COLO829 (cell line): ENCODE data around the gene SMARCAD1.
A peak's percentile ranks its signal among the peaks of the same experiment; 100 is the strongest.
"Not testable (repeated sequence)": the region's sequence is repeated elsewhere in the genome, so short reads cannot be mapped to it uniquely, and the experiment has no call there.

ENCODE experiments used
- DNase-seq: peaks from one replicate; pipeline ENCODE4 v3.0.0; 2012; ENCODE audit warnings: low spot score

Gene SMARCAD1

DNA sequence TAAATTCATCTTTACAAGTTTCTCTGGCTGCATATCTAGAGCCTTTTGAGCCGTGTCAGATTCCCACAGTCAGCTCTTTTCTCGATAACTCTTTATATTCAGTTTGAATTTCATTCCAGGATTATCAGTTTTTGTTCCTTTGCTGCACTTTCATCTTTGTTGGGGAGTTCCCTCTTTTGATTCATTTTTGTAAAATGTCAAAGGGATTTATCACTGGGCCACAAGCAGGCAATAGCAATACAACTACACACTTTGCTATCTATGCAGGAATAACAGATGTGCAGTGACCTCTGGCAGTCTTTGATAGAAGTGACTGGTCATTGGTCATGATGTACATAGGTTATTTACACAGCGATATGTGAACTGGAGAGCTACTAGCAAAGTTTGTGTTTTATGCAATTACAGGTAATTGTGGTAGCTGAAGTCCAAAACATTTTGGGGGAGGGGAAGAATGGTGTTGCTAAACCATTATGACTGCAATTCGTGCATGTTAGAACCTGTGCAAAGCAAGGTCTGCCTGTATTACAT is 91.1 kb downstream of the SMARCAD1 start:
- DNase-seq, result no peak

DNA sequence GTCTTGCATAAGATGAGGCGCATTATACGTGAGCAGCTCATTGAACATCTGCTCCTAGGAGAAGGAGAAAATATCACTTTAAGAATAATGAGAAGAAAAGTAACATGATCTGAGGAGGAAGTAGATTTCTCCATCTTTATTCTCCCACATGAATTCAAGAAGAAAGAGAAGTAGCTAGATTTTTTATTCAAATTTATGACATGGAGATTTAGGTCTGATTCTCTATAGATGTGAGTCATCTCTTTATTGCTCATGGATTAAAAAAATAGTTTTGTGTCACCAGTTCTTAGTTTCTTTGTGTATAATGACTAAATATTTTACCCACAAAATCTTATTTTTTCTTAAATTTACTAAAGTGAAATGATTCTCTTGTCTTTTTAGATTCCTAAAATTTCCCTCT is 94.5 kb downstream of the SMARCAD1 start:
- DNase-seq, result peak; percentile 37

DNA sequence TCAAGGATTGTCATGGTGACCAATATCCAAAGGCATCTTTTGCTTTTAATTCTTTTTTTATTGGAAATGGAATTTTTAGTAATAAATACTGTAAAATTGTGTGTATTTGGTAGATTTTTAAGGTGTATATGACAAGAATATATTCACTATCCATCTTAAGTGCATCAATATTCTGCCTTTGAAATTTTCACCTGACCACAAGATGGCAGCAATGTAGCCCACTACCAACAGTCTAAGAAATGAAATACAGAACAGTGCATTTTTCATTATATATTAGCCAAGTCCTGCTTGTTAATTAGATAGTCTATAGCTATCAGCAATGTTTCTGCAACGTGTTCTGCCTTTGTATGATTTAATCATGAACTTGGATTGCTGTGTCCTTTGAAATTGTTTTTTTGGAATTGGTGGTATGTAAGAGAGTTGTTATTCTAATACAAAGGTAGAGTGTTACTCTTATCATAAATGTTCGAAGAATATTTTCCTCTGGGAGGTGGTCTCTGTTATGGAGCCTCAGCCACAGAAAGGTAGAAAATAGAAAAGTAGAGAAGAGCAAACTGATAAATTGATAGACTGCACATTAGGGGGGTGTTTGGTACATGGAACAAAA is 96.8 kb downstream of the SMARCAD1 start:
- peak; percentile 40 for DNase-seq

DNA sequence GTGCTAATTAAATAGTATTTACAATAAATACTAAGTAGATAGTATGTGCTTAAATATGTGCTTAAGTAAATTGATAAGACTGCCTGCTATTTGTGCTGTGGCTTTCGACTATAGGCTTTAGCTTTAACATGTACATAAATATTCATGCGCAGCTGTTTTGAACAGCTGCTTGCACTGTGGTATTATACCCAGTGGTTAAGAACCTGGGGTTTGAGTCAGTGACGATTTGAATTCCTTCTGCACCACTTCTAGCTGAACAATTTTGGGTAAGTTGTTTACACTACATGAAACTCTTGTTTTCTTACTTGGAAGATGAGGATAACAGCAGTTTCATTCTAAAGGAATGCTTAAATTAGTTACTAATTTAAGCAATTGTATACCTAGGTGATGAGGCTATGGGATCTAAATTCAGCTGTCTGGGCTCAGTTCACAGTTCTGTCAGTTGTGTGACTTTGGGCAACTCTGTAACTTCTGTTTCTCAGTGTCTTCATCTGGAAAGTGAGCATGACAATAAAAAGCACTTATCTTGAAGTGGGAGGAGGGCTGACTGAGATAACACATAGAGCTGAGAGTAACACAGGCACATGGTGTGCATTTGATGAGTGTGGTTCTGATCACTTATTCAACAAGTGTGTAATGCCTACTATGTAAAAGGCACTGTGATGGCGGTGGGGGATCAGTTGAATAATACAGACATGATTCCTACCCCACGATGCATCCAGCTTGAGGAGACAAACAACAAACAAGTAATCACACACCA is 98.0 kb downstream of the SMARCAD1 start:
- no peak for DNase-seq

DNA sequence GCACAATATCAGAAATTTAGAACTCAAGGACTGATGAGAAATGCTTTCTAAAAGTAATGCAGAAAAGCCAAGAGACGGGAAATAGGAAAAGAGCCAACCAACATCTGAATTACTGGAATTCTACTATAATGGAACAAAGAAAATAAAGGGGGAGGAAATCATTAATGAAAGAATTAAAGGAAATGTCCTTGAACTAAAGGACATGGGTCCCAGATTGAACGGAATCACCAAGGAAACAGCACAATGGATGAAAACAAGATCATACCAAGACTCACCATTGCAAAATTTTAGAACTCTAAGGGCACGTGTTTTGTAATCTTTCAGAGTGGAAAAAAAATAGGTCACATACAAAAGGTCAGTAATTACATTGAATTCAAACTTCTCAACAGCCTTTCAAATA is 99.0 kb downstream of the SMARCAD1 start:
- no peak for DNase-seq

DNA sequence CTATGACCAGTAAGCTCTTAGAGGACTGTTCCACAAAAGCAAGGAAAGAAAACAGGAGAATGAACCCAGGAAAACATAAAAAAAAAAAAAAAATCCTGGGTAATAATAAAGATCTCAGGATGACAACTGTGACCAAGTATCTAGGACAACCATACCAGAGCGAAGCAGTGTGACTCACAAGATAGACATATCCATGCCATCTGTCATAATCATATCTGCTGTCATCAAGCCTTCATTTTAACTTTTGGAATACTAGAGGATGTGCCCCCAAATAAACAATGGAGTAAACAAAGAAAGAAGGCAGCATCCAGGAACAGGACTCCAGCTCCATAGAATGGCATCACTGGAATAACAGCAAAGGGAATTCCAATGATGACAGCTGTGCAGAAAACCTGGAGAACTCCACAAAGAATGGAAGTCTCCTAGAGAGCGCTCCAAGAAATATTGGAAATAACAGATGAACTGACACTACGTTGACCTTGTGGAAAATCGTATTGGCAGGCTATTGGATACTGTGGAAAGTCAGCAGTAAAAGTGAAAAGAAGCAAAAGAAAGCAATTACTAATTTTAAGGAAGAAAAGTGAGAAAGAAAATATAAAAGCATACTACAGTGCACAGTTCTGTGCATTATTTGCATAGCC is 99.7 kb downstream of the SMARCAD1 start:
- DNase-seq, result no peak

DNA sequence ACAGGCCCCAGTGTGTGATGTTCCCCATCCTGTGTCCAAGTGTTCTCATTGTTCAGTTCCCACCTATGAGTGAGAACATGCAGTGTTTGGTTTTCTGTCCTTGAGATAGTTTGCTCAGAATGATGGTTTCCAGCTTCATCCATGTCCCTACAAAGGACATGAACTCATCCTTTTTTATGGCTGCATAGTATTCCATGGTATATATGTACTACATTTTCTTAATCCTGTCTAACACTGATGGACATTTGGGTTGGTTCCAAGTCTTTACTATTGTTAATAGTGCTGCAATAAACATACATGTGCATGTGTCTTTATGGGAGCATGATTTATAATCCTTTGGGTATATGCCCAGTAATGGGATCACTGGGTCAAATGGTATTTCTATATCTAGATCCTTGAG is 112.3 kb downstream of the SMARCAD1 start:
- DNase-seq, result not testable (repeated sequence)

DNA sequence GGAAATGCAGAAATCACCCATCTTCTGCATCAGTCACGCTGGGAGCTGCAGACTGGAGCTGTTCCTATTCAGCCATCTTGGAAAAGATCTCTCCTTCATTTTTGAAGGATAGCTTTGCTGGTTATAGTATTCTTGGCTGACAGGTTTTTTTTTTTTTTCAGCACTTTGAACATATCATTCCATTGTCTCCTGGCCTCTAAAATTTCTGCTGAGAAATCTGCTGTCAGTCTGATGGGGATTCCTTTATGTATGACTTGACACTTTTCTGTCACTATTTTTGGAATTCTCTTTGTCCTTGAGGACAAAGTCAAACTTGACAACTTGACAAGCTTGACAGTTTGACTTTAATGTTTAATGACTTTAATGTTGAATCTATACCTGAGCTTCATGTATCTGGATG is 118.2 kb downstream of the SMARCAD1 start:
- DNase-seq, result no peak

DNA sequence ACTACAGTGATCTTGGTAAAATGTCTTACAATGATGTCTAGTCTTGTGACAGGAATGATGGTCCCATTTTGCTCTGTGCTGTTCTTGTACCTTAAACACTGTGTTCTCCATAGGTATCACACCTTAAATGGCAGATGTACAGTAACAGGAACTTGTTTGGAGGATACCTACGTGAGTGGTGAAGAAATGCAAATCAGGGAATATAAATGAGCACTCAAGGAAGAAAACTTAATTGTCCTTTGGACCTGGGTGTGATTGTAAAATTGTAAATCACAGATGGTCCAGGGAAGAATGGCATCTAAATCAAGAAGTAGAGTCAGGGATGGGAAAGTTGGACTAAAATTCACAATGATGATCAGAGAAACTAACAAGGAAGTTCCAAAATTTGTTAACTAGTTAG is 122.3 kb downstream of the SMARCAD1 start:
- DNase-seq, result no peak

DNA sequence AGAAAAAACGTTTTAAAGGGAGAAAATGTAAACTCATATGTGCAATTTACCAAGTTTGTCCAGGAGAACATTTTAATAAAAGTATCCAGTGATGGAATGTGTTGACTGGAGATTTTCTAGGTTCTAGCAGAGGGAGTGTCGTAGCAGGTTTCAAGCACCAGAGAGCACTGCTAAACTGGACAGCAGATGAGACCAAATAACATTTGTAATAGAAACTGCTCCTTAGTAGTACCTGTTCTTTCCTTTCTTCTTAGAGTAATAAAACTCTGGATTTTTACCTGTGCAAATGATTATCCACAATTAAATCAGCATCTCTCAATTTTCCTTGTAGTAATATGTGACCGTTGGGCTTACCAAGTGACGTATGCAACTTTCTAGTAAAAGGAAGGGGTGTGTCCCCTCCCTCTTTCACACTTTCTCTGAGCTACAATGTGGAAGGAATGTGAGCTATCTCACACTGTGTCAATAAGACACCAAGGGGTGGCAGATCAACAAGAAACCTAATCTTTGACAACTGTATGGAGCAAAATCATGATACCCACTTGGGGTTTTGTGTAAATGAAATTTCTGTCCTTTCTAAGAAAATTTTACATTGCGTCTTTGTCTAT is 125.4 kb downstream of the SMARCAD1 start:
- no peak for DNase-seq

DNA sequence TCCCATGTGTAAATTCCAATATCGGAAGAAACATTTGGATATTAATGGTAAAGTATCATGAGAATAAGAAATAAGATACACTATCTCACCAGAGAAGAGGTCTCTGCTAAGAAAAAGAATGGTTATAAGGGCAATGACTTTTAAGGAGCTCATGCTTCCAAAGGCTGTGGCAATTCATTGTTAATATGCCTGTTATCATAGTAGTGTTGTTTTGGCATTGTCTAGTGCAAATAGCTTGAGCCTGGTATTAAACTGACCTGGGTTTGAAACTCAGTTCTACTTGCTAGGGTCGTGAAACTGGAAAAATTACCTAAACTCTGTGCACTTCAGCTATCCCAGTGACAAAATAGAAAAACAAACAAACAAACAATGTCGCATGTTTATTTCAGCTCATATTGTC is 126.2 kb downstream of the SMARCAD1 start:
- no peak for DNase-seq

DNA sequence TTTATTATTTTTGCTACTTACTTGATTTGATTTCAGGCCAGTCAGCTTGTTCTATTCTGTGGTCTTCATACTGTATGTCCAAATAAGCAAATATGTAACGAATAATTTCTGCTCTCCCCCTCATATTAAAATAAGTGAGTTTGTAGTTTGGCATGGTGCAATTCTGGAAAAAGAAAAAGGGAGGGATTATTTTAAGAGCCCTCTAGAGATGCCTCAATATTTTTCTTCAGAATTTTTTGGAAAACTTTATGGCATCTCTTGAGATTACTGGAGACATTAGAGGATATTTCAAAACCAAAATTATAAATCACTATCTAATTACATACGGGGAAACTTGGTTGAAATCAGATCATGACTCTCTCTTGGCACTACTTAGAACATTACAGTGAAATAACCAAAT is 126.8 kb downstream of the SMARCAD1 start:
- DNase-seq, result no peak

DNA sequence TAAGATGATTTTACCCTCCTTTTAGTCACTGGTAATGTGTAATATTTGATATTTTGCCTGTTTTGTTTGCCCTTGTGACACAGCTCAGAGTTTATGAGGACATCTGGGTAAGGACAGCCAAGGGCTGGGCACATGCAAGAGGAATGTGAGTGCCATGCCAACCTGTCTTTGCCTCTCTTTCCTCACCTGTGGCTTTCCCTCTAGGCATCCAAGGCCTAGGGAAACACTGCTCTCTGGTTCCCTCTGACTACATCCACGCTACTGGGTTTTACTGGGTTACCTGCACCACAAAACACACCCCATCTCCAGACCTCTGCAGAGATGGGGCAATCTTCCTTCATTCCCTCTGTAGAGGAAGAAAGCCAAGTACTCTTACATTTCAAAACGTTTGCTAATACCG is 127.3 kb downstream of the SMARCAD1 start:
- DNase-seq, result no peak

DNA sequence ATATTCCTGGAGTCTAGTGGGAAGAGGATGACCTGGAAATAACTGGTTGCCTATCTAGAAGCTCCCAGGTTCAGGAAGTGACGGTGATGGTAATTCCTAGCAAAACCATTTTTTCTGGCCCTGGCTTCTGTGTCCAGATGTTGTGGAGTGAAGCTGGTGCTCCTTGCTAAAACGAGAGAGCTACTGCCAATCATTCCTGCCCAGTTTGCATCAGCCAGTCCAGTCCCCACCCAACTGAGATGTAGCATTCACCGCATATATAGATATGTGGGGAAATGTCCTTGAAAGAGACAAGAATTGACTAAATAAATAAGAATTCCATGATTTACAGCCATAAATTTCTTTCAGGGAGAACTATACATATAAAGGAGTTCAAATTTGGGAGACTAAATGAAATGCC is 128.6 kb downstream of the SMARCAD1 start:
- DNase-seq, result no peak

DNA sequence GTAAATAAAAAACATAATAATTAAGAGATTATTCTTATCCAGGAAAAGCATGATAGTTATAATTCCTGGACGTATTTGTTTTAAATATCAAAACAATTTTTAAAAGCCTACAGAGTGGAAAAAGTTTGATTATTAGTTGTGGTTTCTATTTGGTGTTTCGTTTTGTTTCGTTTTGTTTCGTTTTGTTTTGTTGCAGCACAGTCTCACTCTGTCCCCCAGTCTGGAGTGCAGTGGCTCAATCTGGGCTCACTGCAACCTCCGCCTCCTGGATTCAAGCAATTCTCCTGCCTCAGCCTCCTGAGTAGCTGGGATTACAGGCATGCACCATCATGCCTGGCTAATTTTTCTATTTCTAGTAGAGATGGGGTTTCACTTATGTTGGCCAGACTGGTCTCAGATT is 129.1 kb downstream of the SMARCAD1 start:
- not testable (repeated sequence) for DNase-seq

DNA sequence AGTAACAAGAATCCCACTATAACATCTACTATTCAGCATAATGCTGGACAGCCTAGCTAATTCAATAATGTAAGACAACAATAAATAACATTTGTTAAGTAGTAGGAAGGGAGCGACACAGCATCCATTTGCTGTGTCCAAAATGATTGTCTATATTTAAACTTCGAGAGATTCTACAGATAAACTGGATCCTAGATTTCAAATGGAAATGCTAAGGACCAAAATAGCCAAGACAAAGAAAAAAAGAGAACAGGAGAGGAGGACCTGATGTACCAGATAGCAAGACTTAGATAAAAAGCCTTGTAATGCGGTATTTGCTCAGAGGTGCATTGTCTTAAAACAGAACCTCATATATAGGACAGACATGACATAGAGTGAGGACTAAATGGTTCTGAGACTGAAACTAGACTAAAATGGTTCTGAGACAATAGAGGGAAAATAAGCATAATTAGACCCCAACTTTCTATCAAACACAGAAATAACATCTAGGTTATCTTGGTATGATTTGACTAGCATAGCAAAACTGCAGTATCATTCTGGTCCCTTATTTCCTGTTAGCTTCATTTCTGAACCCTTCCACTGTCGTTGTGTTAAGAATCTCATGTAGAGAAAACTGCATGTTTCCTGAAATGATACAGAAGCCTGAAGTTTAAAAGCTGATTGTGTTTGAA is 131.2 kb downstream of the SMARCAD1 start:
- DNase-seq, result no peak

DNA sequence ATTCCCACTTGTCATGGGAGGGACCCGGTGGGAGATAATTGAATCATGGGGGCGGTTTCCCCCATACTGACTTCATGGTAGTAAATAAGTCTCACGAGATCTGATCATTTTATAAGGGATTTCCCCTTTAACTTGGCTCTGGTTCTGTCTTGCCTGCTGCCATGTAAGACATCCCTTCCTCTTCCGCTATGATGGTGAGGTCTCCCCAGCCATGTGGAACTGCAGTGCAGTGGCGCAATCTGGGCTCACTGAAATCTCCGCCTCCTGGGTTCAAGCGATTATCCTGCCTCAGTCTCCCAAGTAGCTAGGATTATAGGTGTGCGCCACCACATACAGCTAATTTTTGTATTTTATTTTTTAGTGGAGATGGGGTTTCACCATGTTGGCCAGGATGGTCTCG is 132.1 kb downstream of the SMARCAD1 start:
- DNase-seq, result no peak
